HCT116 (cell line): ENCODE results near the gene PDC.

Experiments
- EZH2 ChIP-seq: fragments of 200-600 bp; sonication (generic); IDR thresholded peaks from 2 replicates; pipeline ENCODE4 v1.6.1; 2017; ENCODE audit warnings: antibody characterized with exemption, mixed run types
- JUND ChIP-seq: IDR thresholded peaks from 2 replicates; pipeline ENCODE4 v1.6.1; 2012
- TF ChIP-seq, protein P1 (sequence below), 3 experiments: fragments of 200-600 bp in 1 of 3; sonication (generic) in 1 of 3; IDR thresholded peaks in 2 of 3; conservative IDR thresholded peaks in 1 of 3; 2 replicates each; pipeline ENCODE4 v1.5.1; 2012 to 2017; ENCODE audit warnings: low read depth in 2 of 3, low read length in 2 of 3, antibody characterized with exemption in 1 of 3, borderline replicate concordance in 1 of 3, control low read depth in 1 of 3, mild to moderate bottlenecking in 1 of 3, mixed read lengths in 1 of 3, mixed run types in 1 of 3, moderate library complexity in 1 of 3; ENCODE audit not compliant: insufficient read depth in 1 of 3

- TF ChIP-seq, protein P1, sequence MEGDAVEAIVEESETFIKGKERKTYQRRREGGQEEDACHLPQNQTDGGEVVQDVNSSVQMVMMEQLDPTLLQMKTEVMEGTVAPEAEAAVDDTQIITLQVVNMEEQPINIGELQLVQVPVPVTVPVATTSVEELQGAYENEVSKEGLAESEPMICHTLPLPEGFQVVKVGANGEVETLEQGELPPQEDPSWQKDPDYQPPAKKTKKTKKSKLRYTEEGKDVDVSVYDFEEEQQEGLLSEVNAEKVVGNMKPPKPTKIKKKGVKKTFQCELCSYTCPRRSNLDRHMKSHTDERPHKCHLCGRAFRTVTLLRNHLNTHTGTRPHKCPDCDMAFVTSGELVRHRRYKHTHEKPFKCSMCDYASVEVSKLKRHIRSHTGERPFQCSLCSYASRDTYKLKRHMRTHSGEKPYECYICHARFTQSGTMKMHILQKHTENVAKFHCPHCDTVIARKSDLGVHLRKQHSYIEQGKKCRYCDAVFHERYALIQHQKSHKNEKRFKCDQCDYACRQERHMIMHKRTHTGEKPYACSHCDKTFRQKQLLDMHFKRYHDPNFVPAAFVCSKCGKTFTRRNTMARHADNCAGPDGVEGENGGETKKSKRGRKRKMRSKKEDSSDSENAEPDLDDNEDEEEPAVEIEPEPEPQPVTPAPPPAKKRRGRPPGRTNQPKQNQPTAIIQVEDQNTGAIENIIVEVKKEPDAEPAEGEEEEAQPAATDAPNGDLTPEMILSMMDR (IDR thresholded peaks at IDR 0.05 in 2 of 3, conservative IDR thresholded peaks at IDR 0.05 in 1 of 3; ENCODE audit: borderline replicate concordance in 1 of 3, insufficient read depth in 1 of 3, low read depth in 2 of 3, low read length in 2 of 3), result no peak
- TF ChIP-seq JUND, result no peak
- TF ChIP-seq EZH2, result no peak
Observed at GRCh38 chr1:186479162-186479561, 18.2 kb upstream of the PDC start.
